ENCODE results near the gene PAX8.
"Not testable (repeated sequence)": the region's sequence is repeated elsewhere in the genome, so short reads cannot be mapped to it uniquely, and the experiment has no call there.

Gene PAX8

DNA sequence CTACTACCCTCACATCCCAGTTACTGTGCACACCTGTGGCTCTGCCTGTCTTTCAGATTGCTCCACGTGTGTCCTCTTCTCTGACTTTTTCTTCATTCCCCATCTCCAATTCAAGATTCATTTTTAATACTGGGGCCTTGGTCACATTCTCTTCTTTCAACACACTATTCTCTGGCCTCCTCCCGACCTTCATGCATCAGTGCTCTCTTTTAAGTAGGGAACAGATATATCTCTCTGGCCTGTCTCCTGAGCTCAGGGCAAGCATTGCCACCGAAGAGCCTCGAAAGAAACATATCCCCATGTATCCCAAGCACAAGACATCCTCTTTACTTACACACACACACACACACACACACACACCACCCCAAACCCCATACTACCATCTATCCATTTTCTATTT, 21.6 kb upstream of the PAX8 start:
- Histone ChIP-seq H3K4me3 (ENCODE audit: low read depth, low read length) (no peak overlapping the region), H3K36me3 (replicated peaks) (no peaks in the 10 kb centered on the region), H3K27ac (no peak overlapping the region), H3K27me3 (replicated peaks) (no peaks in the 10 kb centered on the region)
- TF ChIP-seq CTCF (IDR thresholded peaks at IDR 0.05; ENCODE audit: low read depth, low read length, missing control alignments), result no peak
- no peak for DNase-seq
- in situ Hi-C loops (cut with HindIII; ENCODE audit: low pct_ligation_motif_present, low sequenced_read_pairs), result no loop called here

GRCh38 chr2:113298176-113298575, 19.5 kb upstream of the PAX8 start:
- Histone ChIP-seq H3K27ac (no peak overlapping the region), H3K4me3 (ENCODE audit: low read depth, low read length) (no peak overlapping the region), H3K27me3 (replicated peaks) (peaks cover 2% of the 10 kb centered on the region), H3K36me3 (replicated peaks) (no peaks in the 10 kb centered on the region)
- TF ChIP-seq CTCF (IDR thresholded peaks at IDR 0.05; ENCODE audit: low read depth, low read length, missing control alignments), result no peak
- no peak for DNase-seq
- in situ Hi-C loops (cut with HindIII; ENCODE audit: low pct_ligation_motif_present, low sequenced_read_pairs), result no loop called here

- TF ChIP-seq CTCF (IDR thresholded peaks at IDR 0.05; ENCODE audit: low read depth, low read length, missing control alignments), result peak; percentile 60
- H3K4me3 ChIP-seq (ENCODE audit: low read depth, low read length); in situ Hi-C loops (cut with HindIII; ENCODE audit: low pct_ligation_motif_present, low sequenced_read_pairs); DNase-seq; H3K27me3 ChIP-seq (replicated peaks); H3K27ac ChIP-seq; H3K36me3 ChIP-seq (replicated peaks): not testable (repeated sequence)
Measured at GRCh38 chr2:113297590-113297989, 18.9 kb upstream of the PAX8 start.

DNA sequence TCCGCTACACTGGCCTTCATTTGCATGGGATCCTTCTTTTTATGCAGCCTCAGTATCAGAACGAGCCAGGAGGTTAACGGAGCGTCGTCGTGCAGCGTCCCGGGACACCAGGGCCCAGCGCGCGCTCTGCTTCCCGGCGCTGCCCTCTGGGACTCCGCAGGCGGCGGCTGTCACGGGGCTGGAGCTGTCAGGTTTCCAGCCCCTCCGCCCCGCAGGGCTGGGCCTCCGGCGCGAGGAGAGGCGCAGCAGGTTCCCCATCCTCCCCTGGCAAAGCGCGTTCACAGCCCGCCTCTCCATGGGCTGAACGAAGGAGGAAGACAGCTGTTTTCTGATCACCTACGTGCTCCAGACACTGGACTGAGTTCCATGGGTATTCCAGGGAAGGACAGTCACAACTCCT, 12.5 kb upstream of the PAX8 start:
- no peak for TF ChIP-seq CTCF (IDR thresholded peaks at IDR 0.05; ENCODE audit: low read depth, low read length, missing control alignments)
- Histone ChIP-seq H3K36me3 (replicated peaks) (no peaks in the 10 kb centered on the region), H3K4me3 (ENCODE audit: low read depth, low read length) (no peak overlapping the region), H3K27me3 (replicated peaks) (peaks cover 7% of the 10 kb centered on the region), H3K27ac (no peak overlapping the region)
- in situ Hi-C loops (cut with HindIII; ENCODE audit: low pct_ligation_motif_present, low sequenced_read_pairs), result no loop called here
- no peak for DNase-seq

- in situ Hi-C loops (cut with HindIII; ENCODE audit: low pct_ligation_motif_present, low sequenced_read_pairs); H3K4me3 ChIP-seq (ENCODE audit: low read depth, low read length); H3K27ac ChIP-seq; H3K36me3 ChIP-seq (replicated peaks); DNase-seq; H3K27me3 ChIP-seq (replicated peaks): not testable (repeated sequence)
Measured at GRCh38 chr2:113288674-113289149, 10.0 kb upstream of the PAX8 start.

- in situ Hi-C loops (cut with HindIII; ENCODE audit: low pct_ligation_motif_present, low sequenced_read_pairs); H3K36me3 ChIP-seq (replicated peaks); H3K27ac ChIP-seq; H3K27me3 ChIP-seq (replicated peaks); H3K4me3 ChIP-seq (ENCODE audit: low read depth, low read length); DNase-seq: not testable (repeated sequence)
Measured at GRCh38 chr2:113288117-113288673, 9.5 kb upstream of the PAX8 start.

DNA sequence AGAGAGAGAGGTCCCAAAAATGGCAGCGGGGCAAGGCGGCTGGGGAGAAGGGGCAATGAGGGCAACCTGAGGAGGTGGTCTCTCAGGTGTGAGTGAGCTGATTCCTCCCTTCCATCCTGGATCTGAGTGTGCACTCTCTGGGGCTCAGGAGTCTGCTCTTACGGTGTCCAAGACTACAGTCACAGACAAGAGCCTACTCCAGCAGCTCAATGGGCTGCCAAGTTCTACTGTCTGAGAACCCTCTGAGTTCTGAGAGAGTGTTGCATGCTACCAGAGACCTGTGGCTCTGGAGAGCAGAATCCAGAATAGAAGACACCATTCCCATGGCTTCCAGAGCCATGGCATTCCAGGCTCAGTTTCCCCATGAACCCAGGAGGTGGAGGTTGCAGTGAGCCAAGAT, 7.1 kb upstream of the PAX8 start:
- Histone ChIP-seq H3K4me3 (ENCODE audit: low read depth, low read length) (no peak overlapping the region), H3K36me3 (replicated peaks) (no peaks in the 10 kb centered on the region), H3K27ac (no peak overlapping the region), H3K27me3 (replicated peaks) (peaks cover 2% of the 10 kb centered on the region)
- TF ChIP-seq CTCF (IDR thresholded peaks at IDR 0.05; ENCODE audit: low read depth, low read length, missing control alignments), result no peak
- in situ Hi-C loops (cut with HindIII; ENCODE audit: low pct_ligation_motif_present, low sequenced_read_pairs), result no loop called here
- DNase-seq, result no peak

DNA sequence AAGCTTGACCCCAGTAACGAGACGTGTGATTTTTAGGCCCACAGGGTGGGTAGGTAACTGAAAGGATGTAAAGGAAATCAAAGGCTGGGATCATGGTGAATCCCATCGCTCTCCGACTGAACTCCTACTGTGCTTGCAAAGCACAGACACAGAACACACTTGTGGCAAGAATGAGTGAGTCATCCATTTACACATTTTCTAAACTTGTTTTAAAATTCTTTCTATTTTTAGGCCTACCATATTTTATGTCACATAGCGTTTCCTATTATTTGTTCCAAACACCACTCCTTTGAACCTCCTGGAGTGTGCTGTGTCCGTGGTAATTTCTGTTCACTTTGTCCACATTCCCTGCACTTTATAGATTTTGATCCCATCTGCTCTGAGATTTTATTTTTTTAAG, 6.3 kb upstream of the PAX8 start:
- H3K36me3 ChIP-seq (replicated peaks); in situ Hi-C loops (cut with HindIII; ENCODE audit: low pct_ligation_motif_present, low sequenced_read_pairs); H3K4me3 ChIP-seq (ENCODE audit: low read depth, low read length); H3K27me3 ChIP-seq (replicated peaks): not testable (repeated sequence)
- DNase-seq, result peak; percentile 48
- peak overlapping the region; percentile 80 for H3K27ac ChIP-seq
